Stimulated activated CD4-positive, alpha-beta T cell treated with anti-CD3 and anti-CD28 coated beads, Interleukin-2, amount 100 ng/mL, for 4 hours (primary cell): ENCODE results near the gene CAPZA1.
"Not testable (repeated sequence)": the region's sequence is repeated elsewhere in the genome, so short reads cannot be mapped to it uniquely, and the experiment has no call there.

ENCODE experiments used
- DNase-seq: peaks from one replicate; pipeline ENCODE4 v3.0.0-alpha.2; 2020; ENCODE audit warnings: low read depth

CAPZA1 gene

DNA sequence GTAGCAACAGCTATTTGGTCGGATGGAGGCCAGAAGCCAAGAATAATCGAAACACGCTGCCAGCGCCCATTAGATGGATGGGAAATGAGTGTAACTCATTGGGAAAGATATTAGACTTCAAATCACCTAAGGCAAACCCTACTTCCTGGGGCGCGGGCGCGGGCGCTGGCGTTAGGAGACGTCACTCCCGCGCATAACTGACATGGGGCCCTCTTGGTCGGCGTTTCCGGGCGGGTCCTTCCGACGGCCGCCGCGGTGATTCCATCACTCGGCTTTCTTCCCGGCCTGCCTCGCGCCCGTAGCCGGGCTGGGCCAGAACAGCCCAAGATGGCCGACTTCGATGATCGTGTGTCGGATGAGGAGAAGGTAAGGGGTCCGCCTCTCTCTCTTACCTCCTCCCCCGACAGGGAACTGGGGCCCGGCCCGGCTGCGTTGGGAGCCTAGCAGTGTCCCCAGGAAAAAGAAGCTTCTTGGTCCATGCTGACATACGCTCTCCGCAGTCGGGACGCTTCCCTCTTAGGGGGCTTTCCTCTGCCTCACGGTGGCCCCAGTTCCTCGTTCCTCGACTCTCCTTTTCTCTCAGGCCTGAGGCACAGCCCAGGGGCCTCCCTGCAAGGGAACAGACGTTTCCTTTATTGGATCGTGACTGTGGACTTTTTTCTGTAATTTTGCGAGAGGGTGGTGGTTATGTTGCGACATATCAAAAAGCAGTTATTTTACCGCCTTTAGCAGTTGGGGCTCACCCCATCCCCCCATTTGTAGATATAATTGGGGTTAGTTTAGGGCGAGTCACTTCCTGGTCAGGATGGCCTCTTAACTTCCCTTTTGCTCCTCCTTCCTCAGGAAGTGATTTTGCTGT, at the start of gene CAPZA1:
Gene CAPZA1 (plus strand): TSS at position 315 of the 859 bp plus-strand sequence. CDS start 13 bp downstream, at position 328.
- peak; percentile 84 for DNase-seq

- no peak for DNase-seq
Observed at GRCh38 chr1:112575154-112575804, 44.4 kb upstream of the CAPZA1 start.

DNA sequence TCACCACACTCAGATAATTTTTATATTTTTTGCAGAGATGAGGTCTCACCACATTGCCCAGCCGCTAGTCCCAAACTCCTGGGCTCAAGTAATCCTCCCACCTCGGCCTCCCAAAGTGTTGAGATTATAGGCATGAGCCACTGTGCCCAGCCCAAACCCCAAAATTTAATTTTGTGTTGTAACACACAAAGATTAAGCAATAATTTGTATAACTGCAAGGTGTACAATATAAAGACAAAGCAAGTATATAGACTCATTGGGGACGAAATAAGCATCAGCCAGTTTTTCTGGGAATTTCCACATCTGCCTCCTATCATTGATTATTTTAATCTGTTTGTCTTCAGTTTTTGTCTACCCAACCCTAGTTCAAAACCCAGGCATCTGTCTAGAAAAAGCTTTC, 43.4 kb upstream of the CAPZA1 start:
- DNase-seq: no peak

- DNase-seq: no peak
Observed at GRCh38 chr1:112579801-112580510, 39.7 kb upstream of the CAPZA1 start.

- no peak for DNase-seq
Observed at GRCh38 chr1:112581586-112582192, 37.9 kb upstream of the CAPZA1 start.

- no peak for DNase-seq
Observed at GRCh38 chr1:112583366-112583765, 36.3 kb upstream of the CAPZA1 start.

GRCh38 chr1:112589766-112590165, 29.9 kb upstream of the CAPZA1 start:
- DNase-seq: no peak

DNA sequence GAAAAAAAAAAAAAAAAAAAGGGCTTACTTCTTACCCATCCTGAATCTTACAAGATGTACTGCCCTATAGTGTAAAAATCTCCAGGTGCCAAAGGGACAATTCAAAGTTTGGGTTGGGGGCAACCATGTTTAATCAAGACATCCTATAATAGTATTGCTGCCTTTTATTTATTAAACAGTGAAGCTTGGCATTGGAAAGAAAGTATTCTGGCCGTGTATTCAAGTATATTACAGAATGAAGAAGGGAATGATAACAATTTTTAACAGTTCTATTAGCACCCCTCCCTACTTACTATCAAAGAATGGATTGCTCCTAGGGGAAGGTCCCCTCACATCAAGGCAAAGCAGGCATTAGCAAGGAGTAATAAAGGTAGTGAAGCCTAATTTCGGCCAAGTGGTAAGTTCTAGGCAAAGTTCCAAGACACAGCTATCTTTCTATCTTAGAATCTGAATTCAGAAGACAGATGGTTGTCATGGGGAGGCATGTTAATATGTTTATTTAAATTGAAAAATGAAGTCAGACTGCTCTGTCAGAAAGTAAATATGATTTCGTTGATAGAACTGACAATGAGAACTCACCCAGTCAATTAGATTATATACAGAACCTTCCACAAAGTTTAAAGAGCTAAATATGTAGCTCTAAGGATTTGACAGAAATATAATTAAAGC, 25.3 kb upstream of the CAPZA1 start:
- no peak for DNase-seq

DNA sequence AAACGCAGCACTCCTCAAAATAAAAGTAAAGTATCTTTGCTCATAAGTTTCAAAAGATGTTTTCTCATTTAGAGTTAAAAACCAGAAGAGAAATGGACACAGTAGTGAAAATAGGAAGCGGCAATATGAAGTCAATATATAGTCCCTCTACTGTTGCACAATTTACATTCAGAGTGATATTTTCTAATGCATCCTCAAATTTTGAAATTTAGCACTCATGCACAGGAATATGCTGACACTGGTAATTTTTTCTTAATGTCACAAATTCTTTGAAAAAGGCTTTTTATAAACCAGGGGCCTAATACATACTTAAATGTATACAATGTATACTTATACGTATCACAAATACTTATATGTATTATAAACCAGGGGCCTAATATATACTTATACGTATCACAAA, 20.2 kb upstream of the CAPZA1 start:
- DNase-seq: no peak

DNA sequence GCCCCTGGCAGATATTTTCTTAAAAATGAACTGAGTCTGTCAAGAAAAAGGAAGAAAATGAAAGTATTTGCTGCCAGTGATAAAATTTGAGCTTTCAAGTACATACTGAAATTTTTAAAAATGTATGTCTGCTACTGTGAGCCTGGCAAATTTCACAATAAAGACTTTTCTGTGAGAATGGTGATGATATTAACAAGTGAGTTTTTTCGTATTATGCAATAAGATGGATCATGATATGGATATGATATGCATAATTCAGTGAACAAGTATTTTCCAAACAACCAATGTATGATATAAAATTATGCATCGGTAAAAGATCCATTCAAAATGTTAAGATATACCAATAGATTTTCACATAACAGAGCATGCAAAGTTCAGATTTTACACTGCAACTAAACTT, 16.6 kb upstream of the CAPZA1 start:
- DNase-seq: no peak

- DNase-seq: no peak
Observed at GRCh38 chr1:112603541-112603940, 16.1 kb upstream of the CAPZA1 start.

- no peak for DNase-seq
Observed at GRCh38 chr1:112605633-112606327, 13.9 kb upstream of the CAPZA1 start.

GRCh38 chr1:112614460-112615065, 5.1 kb upstream of the CAPZA1 start:
- no peak for DNase-seq

DNA sequence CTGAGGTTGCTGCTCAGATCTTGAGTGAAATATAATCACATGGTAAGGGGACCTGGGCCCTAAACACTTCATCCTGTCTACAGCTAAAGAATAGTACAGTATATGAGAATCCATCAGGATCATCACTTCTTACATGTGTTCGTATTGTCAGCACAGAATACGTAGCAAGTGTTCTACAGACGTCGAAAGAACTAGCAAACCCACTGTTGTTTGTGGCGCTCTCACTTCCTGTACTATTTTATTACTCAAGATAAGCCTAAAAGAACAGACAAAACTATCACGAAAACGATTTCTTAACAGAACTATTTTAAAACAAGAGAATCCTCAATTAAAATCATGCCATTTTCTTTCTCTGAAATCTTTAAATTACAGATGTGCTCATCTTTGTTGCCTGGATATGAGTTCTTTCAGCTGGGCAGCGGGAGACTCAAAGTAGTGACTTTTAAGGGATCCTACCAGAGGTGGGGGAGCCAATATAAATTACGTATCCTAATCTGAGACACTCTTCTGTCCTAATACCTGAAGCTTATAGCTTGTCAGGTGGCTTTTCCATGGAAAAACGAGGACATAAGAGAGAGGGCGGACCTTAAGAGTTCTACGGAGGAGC, 1.4 kb upstream of the CAPZA1 start:
- DNase-seq: no peak

DNA sequence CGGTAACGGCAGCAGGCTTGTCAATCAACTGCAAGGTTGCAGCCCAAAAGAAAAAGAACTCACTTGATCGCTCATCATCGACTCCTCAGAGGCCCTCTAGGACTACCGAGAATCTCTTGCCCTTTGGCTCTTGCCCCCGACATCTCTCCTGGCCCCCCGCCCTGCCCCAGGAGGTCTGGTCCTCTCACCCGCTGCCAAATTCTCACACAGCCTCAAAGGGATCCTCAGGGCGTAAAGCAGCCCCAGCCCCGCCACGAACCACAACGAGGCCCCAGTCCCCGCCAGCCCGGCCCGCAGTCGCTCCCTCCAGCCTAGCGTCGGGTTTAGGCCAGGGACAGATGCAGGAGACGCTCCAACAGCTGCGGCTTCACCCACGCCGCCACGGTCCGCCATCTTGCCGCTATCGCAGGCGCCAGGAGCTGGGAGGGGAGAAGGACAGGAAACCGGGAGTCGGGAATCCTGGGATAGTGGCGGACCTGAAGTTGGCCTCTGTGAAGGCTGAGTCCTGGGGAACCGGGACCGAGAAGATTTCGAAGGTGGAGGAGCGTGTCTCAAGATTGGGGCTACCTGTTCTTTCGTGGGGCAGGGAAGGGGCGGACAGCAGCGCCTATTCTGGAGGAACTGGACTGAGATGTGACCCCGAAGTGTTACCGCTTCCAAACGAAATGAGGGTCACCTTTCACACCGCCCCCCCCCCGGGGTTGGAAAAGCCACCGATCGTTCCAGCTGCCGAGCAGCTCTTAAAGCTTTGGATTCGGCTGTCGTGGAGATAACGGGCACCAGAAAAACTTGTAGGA, 713 bp upstream of the CAPZA1 start, which contains the start of gene ST7L:
Gene ST7L (minus strand): TSS at position 421 of the 797 bp plus-strand sequence. CDS start 28 bp downstream, at position 393.
- peak; percentile 28 for DNase-seq

DNA sequence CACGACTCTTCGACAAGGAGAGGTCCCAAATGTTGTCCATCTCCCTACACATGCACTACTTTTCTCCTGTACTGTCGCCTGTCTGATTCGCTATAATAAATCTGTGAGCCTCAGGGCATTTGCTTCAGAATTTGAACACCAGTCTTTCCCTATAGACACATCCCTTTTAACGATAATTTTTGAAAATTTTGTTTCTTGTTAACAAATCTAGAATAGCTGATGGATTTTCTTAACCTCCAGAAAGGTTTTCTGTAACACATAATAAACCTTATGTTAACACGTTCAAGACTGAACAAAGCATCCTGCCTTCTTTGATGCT, 704 bp downstream of the CAPZA1 start:
- DNase-seq: no peak

GRCh38 chr1:112624493-112624892, 4.9 kb downstream of the CAPZA1 start:
- DNase-seq: not testable (repeated sequence)

- DNase-seq: no peak
Observed at GRCh38 chr1:112625696-112626095, 6.1 kb downstream of the CAPZA1 start.

DNA sequence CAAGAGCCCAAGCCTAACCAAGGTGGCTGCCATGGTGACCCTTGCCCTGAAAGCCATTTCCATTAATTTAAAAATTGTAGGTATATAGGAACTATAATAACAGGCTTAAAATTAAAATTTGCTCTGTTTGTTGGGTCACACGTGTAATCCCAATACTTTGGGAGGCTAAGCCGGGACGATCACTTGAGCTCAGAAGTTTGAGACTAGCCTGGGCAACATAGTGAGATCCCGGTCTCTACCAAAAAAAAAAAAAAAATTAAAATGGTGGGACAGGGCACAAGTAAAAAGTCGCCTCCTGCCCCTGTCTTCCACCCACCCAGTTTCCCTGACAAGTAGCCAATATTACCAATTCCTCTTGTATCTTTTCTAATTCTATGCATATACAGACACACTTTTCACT, 6.6 kb downstream of the CAPZA1 start:
- no peak for DNase-seq

DNA sequence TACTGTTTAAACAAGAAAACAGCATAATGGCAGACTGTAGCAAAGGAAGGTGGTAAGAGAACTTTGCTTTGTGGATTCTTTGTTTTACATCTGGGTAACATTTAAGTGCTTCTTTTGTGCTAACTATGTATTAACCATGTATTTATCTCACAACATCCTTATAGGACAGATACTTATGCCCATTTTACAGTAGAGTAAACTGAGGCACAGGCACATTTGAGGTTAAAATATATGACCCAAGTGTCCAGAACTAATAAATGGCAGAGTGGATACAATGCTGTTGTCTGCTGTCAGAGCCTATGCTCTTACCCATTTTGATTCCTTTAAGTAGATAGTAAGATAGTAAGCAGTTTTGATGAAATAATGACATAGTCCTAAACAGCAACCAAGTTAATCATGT, 7.3 kb downstream of the CAPZA1 start:
- DNase-seq: no peak
